ENCODE measurements around the gene FOLR2.

- no peak for TF ChIP-seq ZBTB7A (IDR thresholded peaks at IDR 0.05; ENCODE audit: low read depth)
- no peak for TF ChIP-seq EGR1 (IDR thresholded peaks at IDR 0.05)
- TF ChIP-seq TCF12 (IDR thresholded peaks at IDR 0.05; ENCODE audit: low read depth): no peak
- TF ChIP-seq TAF1 (IDR thresholded peaks at IDR 0.05; ENCODE audit: low read depth): no peak
- no peak for TF ChIP-seq FOXM1 (IDR thresholded peaks at IDR 0.05; ENCODE audit: borderline replicate concordance, low read depth)
- TF ChIP-seq MAX (IDR thresholded peaks at IDR 0.05): no peak
- no peak for TF ChIP-seq REST (IDR thresholded peaks at IDR 0.05; ENCODE audit: low read depth)
- TF ChIP-seq YY1 (IDR thresholded peaks at IDR 0.05; ENCODE audit: low read depth): no peak
- TF ChIP-seq CREB1 (IDR thresholded peaks at IDR 0.05; ENCODE audit: low read depth): no peak
- TF ChIP-seq TEAD4 (IDR thresholded peaks at IDR 0.05): no peak
- TF ChIP-seq CEBPB (IDR thresholded peaks at IDR 0.05): no peak
- TF ChIP-seq RAD21 (IDR thresholded peaks at IDR 0.05; ENCODE audit: low read depth): no peak
- no peak for TF ChIP-seq USF1 (IDR thresholded peaks at IDR 0.05)
Measured at GRCh38 chr11:72242141-72242540, 25.5 kb downstream of the FOLR2 start.

Data from Ishikawa (cell line).